Neutrophil (primary cell): ENCODE measurements around the gene NOL9.

Experiments
- H3K27ac ChIP-seq: fragments of 200-600 bp; sonication (generic); 2 replicates; pipeline ENCODE4 v1.5.1; 2016; ENCODE audit warnings: mild to moderate bottlenecking, moderate library complexity
- H3K27me3 ChIP-seq: fragments of 200-600 bp; sonication (generic); 2 replicates; pipeline ENCODE4 v1.6.0; 2016; ENCODE audit warnings: mild to moderate bottlenecking
- H3K36me3 ChIP-seq: fragments of 200-600 bp; sonication (generic); 2 replicates; pipeline ENCODE4 v1.5.1; 2017
- H3K4me1 ChIP-seq, 2 experiments: fragments of 200-600 bp in 1 of 2; sonication (generic) in 1 of 2; 1 replicate in 1 of 2; 2 replicates in 1 of 2; pipeline versions ENCODE4 v1.5.1 to v1.6.1; 2013 to 2016; ENCODE audit warnings: low read depth in 1 of 2, low read length in 1 of 2, mild to moderate bottlenecking in 1 of 2, moderate library complexity in 1 of 2; ENCODE audit not compliant: control insufficient read depth in 1 of 2, insufficient read depth in 1 of 2
- H3K4me3 ChIP-seq, 2 experiments: fragments of 200-600 bp in 1 of 2; sonication (generic) in 1 of 2; 1 replicate in 1 of 2; 2 replicates in 1 of 2; pipeline ENCODE4 v1.5.1; 2013 to 2016; ENCODE audit warnings: low read depth in 1 of 2, low read length in 1 of 2, mild to moderate bottlenecking in 1 of 2, moderate library complexity in 1 of 2
- H3K9me3 ChIP-seq: fragments of 200-600 bp; sonication (generic); 2 replicates; pipeline ENCODE4 v1.5.1; 2016
- CTCF ChIP-seq: fragments of 200-600 bp; sonication (generic); IDR thresholded peaks from 2 replicates; pipeline ENCODE4 v1.5.1; 2016; ENCODE audit warnings: antibody characterized with exemption

NOL9 gene

GRCh38 chr1:6588128-6588892 lies 34.0 kb upstream of the NOL9 start:
- no peaks in the 10 kb centered on the region for H3K9me3 ChIP-seq
- peak overlapping the region; percentile 18 for H3K27ac ChIP-seq
- no peak overlapping the region for H3K4me3 ChIP-seq
- TF ChIP-seq CTCF, result no peak
- peaks cover 28 to 33% of the 10 kb centered on the region in 2 experiments for H3K4me1 ChIP-seq
- H3K27me3 ChIP-seq, result no peaks in the 10 kb centered on the region
- peaks cover 93% of the 10 kb centered on the region for H3K36me3 ChIP-seq

- H3K4me3 ChIP-seq, result no peak overlapping the region
- no peaks in the 10 kb centered on the region for H3K27me3 ChIP-seq
- no peaks in the 10 kb centered on the region for H3K9me3 ChIP-seq
- H3K36me3 ChIP-seq, result peaks cover 84% of the 10 kb centered on the region
- TF ChIP-seq CTCF, result no peak
- peak overlapping the region; percentile 18 for H3K27ac ChIP-seq
- H3K4me1 ChIP-seq, result peaks cover 32 to 38% of the 10 kb centered on the region in 2 experiments
Measured at GRCh38 chr1:6587261-6588005, 33.1 kb upstream of the NOL9 start.

- H3K27me3 ChIP-seq, result no peaks in the 10 kb centered on the region
- TF ChIP-seq CTCF, result no peak
- peaks cover 74% of the 10 kb centered on the region for H3K36me3 ChIP-seq
- H3K4me3 ChIP-seq, result no peak overlapping the region
- H3K9me3 ChIP-seq, result no peaks in the 10 kb centered on the region
- H3K27ac ChIP-seq, result no peak overlapping the region
- H3K4me1 ChIP-seq, result peaks cover 32 to 38% of the 10 kb centered on the region in 2 experiments
Measured at GRCh38 chr1:6586404-6586816, 32.1 kb upstream of the NOL9 start.

GRCh38 chr1:6585841-6586240 lies 31.5 kb upstream of the NOL9 start:
- H3K36me3 ChIP-seq, result peaks cover 69% of the 10 kb centered on the region
- peaks cover 32 to 38% of the 10 kb centered on the region in 2 experiments for H3K4me1 ChIP-seq
- H3K27me3 ChIP-seq, result no peaks in the 10 kb centered on the region
- peak overlapping the region; percentile 44 for H3K27ac ChIP-seq
- H3K9me3 ChIP-seq, result no peaks in the 10 kb centered on the region
- TF ChIP-seq CTCF, result no peak
- no peak overlapping the region for H3K4me3 ChIP-seq

GRCh38 chr1:6585081-6585722 lies 30.9 kb upstream of the NOL9 start:
- Histone ChIP-seq H3K9me3 (no peaks in the 10 kb centered on the region), H3K36me3 (peaks cover 62% of the 10 kb centered on the region), H3K4me1 (peaks cover 35 to 41% of the 10 kb centered on the region in 2 experiments), H3K27me3 (no peaks in the 10 kb centered on the region), H3K4me3 (no peak overlapping the region), H3K27ac (peak overlapping the region; percentile 44)
- no peak for TF ChIP-seq CTCF
